ENCODE results near the gene KIAA1191.

Gene KIAA1191

DNA sequence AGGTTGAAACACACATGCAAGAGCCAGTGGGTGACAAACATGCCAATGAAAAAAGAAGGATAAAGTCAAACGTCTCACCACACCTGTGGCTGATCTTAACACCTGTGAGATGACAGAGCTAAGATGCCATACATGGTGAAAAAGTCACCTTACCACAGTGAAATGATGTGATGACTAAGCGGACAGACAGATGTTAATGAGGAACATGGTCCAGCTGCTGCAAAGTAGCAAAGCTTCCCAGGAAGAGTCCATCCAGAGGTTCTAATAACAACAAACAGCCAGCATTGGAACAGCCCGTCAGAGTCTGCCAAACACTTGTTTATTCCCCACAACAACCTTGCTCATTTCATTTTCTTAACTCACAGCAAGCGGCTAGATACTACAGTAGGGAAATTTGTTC, 1.9 kb downstream of the KIAA1191 start:
- no peak for TF ChIP-seq ZFX (IDR thresholded peaks at IDR 0.05; ENCODE audit: borderline replicate concordance)
- TF ChIP-seq, protein P1, sequence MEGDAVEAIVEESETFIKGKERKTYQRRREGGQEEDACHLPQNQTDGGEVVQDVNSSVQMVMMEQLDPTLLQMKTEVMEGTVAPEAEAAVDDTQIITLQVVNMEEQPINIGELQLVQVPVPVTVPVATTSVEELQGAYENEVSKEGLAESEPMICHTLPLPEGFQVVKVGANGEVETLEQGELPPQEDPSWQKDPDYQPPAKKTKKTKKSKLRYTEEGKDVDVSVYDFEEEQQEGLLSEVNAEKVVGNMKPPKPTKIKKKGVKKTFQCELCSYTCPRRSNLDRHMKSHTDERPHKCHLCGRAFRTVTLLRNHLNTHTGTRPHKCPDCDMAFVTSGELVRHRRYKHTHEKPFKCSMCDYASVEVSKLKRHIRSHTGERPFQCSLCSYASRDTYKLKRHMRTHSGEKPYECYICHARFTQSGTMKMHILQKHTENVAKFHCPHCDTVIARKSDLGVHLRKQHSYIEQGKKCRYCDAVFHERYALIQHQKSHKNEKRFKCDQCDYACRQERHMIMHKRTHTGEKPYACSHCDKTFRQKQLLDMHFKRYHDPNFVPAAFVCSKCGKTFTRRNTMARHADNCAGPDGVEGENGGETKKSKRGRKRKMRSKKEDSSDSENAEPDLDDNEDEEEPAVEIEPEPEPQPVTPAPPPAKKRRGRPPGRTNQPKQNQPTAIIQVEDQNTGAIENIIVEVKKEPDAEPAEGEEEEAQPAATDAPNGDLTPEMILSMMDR (IDR thresholded peaks at IDR 0.05) = no peak

DNA sequence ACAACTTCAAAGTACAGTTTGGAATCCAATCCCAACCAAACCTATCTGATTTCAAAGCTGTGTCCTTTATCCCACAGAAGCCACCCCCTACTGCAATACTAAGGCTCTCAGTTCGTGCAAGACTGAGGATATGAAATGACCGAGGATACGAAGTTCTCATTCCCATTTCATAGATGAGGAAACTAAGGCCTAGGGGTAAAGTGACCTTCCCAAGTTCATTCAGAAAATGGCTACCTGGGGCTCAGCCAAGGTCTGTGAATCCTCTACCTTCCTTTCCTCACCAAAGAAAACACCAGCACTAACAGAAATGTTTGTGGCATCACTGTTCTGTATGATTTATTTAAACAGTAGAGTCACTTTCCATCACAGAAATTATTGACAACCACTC, 5.4 kb downstream of the KIAA1191 start:
- TF ChIP-seq, protein P1 (IDR thresholded peaks at IDR 0.05) = no peak
- TF ChIP-seq ZFX (IDR thresholded peaks at IDR 0.05; ENCODE audit: borderline replicate concordance) = no peak
- no peak overlapping the region for H3K27ac ChIP-seq

More for the DNA sequence above, 1.9 kb downstream of the KIAA1191 start:
- no peak overlapping the region for H3K27ac ChIP-seq

DNA sequence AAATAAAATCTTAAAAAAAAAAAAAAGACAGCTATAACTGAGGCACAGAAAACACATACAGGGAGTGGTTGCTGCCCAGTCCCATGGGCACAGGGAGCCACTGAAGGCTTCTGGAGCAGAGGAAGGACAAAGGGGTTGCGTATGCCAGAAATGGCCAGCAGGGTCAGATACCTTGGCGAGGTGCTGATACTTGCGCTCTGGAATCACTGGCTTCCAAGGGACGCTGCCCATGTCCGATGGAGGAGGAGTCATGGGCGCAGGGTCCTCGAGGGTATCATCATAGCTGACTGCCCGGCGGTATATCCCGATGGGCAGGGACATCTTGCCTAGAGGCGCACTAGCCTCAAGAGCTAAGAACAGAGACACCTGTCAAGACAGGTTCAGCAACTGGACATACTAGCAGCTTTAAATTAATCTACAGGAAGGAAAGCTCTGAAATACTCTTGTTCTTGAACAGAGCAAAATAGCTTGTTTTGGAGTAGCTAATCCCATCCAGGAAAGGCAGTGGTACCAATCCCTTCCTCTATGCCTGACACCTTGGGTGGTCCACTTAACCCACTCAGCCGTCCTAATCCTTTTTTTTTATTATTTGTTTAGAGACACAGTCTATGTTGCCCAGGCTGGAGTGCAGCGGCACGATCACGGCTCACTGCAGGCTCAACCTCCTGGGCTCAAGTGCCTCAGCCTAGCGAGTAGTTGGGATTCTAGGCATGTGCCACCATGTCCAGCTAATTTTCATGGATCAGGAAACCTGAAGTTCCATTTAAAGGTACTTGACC, 6.0 kb downstream of the KIAA1191 start:
- H3K27ac ChIP-seq = no peak overlapping the region
- TF ChIP-seq, protein P1 (IDR thresholded peaks at IDR 0.05) = no peak
- no peak for TF ChIP-seq ZFX (IDR thresholded peaks at IDR 0.05; ENCODE audit: borderline replicate concordance)

DNA sequence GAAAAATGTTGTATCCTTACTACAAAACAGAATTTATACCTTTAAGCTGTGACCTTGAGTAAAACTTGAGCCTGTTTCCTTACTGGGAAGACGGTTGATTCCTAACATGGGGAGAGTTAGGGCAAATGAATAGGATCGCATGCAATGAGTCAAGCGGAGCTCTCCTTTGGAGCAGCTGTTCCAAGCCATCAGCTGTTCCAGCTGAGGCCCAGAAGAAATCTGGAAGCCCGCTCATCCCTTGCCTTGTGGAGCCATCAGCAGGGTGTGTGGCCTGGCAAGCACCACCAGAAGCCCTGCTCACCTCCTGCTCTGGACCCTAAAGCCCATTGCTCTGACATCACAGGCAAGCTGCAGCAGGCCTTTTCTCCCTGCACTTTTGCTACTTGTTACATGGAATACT, 8.0 kb downstream of the KIAA1191 start:
- H3K27ac ChIP-seq = no peak overlapping the region
- TF ChIP-seq, protein P1 (IDR thresholded peaks at IDR 0.05) = no peak
- no peak for TF ChIP-seq ZFX (IDR thresholded peaks at IDR 0.05; ENCODE audit: borderline replicate concordance)

DNA sequence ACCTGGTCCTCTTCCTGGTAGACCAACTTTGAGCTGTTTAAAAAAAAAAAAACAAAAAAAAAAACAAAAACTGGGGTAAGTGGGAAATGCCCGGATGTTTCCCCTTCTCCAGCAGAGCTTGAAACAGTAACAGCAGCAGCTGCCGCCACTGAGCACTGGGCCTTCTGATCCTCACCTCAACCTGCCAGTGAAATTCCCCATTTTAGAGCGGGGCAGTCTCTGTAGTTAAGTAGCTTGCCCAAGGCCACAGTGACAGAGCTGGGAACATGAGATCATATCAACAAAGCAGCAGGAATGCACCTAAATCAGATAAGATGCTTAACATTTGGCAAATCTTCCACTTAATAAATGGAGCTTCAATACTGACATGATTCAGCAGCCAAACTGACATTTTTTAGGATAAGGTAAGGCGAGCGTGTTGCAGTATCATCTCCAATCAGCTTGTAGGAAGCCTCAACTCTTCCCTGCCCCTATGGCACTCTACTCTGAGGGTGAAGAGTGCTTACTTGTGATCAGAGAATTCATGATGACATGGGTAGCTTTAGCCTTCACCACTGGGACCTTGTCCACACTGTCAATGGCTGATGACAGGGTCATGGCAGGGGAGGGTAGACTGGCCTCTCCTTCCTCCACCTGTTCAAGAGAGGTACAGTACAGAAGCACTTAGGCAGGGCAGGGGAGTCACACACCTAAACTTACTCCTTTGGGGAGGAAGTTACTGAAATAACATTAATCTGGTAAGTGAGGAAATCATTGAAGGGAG, 9.3 kb downstream of the KIAA1191 start:
- TF ChIP-seq, protein P1 (IDR thresholded peaks at IDR 0.05) = no peak
- TF ChIP-seq ZFX (IDR thresholded peaks at IDR 0.05; ENCODE audit: borderline replicate concordance) = no peak
- H3K27ac ChIP-seq = no peak overlapping the region

DNA sequence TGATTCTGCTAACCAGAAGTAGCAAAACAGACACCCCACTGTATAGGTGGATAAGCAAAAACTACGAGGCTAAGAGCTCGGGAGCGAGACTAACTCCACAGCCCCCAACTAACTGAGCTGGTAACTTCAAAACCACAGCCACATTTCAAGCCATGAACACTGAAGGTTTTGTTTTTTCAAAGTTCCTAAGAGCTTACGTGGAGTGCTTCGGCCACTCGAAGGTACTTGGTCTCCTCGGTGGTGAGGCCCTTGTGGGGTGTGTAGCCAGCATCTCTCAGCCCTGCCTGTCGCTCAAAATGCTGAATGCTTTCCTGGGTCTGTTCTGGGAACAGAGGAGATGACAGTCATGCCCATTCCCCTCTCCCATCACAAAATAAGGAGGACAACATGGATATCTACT, 11.1 kb downstream of the KIAA1191 start:
- TF ChIP-seq, protein P1 (IDR thresholded peaks at IDR 0.05) = no peak
- no peak for TF ChIP-seq ZFX (IDR thresholded peaks at IDR 0.05; ENCODE audit: borderline replicate concordance)
- no peak overlapping the region for H3K27ac ChIP-seq

Data from 22Rv1 (cell line).